ENCODE results near the gene LCN10. TPM values are rescaled to one million over a fixed set of nuclear protein-coding genes. Genes with fewer than 3 reads are reported as not detected.

Gene LCN10
- total and polyA plus RNA-seq, 2 experiments from 2014 or later = not detected

GRCh38 chr9:136759436-136760325 is 16.9 kb upstream of the LCN10 start:
- DNase-seq = no peak
- H3K4me3 ChIP-seq = no peak overlapping the region
- H3F3A ChIP-seq (ENCODE audit: insufficient read depth) = no peaks in the 10 kb centered on the region
- no peaks in the 10 kb centered on the region for H3K27me3 ChIP-seq (replicated peaks; ENCODE audit: insufficient read depth)
- no peak overlapping the region for H3K27ac ChIP-seq
- no peaks in the 10 kb centered on the region for H4K20me1 ChIP-seq (ENCODE audit: insufficient read depth)
- H3K4me1 ChIP-seq (ENCODE audit: insufficient read depth) = no peaks in the 10 kb centered on the region
- no peak overlapping the region for H3K9ac ChIP-seq
- no peak overlapping the region for H3K4me2 ChIP-seq (ENCODE audit: unreplicated experiment)
- H3K36me3 ChIP-seq (ENCODE audit: low read depth) = no peaks in the 10 kb centered on the region
- in situ Hi-C loops (cut with MboI) = no loop called here
- TF ChIP-seq EZH2phosphoT487 (IDR thresholded peaks at IDR 0.05; ENCODE audit: insufficient read depth, low read depth) (no peak), EZH2 (IDR thresholded peaks at IDR 0.05; ENCODE audit: insufficient read depth, poor library complexity, severe bottlenecking) (no peak)
- no peak overlapping the region for H2AFZ ChIP-seq
- H3K79me2 ChIP-seq (ENCODE audit: insufficient read depth) = no peaks in the 10 kb centered on the region
- H3K9me2 ChIP-seq (ENCODE audit: insufficient read depth) = no peaks in the 10 kb centered on the region
- 73 to 75% methylated on average over 27 of the region's 27 CpGs for WGBS, 2 experiments (ENCODE audit: low coverage in 1 of 2, low lambda C conversion rate in 2 of 2, missing lambda C conversion rate in 2 of 2)
- H3K9me3 ChIP-seq (ENCODE audit: low read depth) = no peaks in the 10 kb centered on the region

DNA sequence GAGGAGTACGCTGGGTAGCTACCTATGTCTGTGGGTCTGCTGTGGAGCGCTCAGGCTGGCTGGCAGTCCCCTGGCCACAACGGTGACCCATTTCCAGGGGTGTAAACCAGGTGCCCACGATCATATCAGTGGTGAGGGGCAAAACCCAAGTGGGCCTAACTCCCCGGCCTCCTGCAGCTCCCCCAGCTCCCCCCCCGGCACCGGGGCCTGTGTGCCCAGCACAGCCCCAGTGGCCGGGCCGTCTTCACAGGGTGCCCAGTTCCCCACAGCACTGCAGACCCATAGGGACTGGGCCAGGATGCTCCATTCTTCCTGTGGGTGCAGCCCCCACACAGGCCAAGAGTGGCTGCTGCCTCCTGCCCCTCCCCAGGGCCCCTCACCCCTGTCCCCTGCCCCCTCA is 16.3 kb upstream of the LCN10 start:
- Histone ChIP-seq H3K79me2 (ENCODE audit: insufficient read depth) (no peaks in the 10 kb centered on the region), H3K36me3 (ENCODE audit: low read depth) (no peaks in the 10 kb centered on the region), H3K4me3 (no peak overlapping the region), H3K9me3 (ENCODE audit: low read depth) (no peaks in the 10 kb centered on the region), H2AFZ (no peak overlapping the region), H3K27ac (no peak overlapping the region), H3F3A (ENCODE audit: insufficient read depth) (no peaks in the 10 kb centered on the region), H4K20me1 (ENCODE audit: insufficient read depth) (no peaks in the 10 kb centered on the region), H3K9ac (no peak overlapping the region), H3K27me3 (replicated peaks; ENCODE audit: insufficient read depth) (no peaks in the 10 kb centered on the region), H3K9me2 (ENCODE audit: insufficient read depth) (no peaks in the 10 kb centered on the region), H3K4me1 (ENCODE audit: insufficient read depth) (no peaks in the 10 kb centered on the region), H3K4me2 (ENCODE audit: unreplicated experiment) (no peak overlapping the region)
- DNase-seq = no peak
- WGBS, 2 experiments (ENCODE audit: low coverage in 1 of 2, low lambda C conversion rate in 2 of 2, missing lambda C conversion rate in 2 of 2) = 66 to 79% methylated on average over 7 of the region's 9 CpGs
- no peak for TF ChIP-seq EZH2phosphoT487 (IDR thresholded peaks at IDR 0.05; ENCODE audit: insufficient read depth, low read depth)
- no peak for TF ChIP-seq EZH2 (IDR thresholded peaks at IDR 0.05; ENCODE audit: insufficient read depth, poor library complexity, severe bottlenecking)
- in situ Hi-C loops (cut with MboI) = no loop called here

GRCh38 chr9:136757751-136758140 is 15.0 kb upstream of the LCN10 start:
- Histone ChIP-seq H3K36me3 (ENCODE audit: low read depth) (no peaks in the 10 kb centered on the region), H3K9me2 (ENCODE audit: insufficient read depth) (no peaks in the 10 kb centered on the region), H3K27me3 (replicated peaks; ENCODE audit: insufficient read depth) (no peaks in the 10 kb centered on the region), H3K27ac (no peak overlapping the region), H4K20me1 (ENCODE audit: insufficient read depth) (no peaks in the 10 kb centered on the region), H2AFZ (no peak overlapping the region), H3K79me2 (ENCODE audit: insufficient read depth) (no peaks in the 10 kb centered on the region), H3K4me2 (ENCODE audit: unreplicated experiment) (no peak overlapping the region), H3K4me3 (no peak overlapping the region), H3K9ac (no peak overlapping the region), H3K4me1 (ENCODE audit: insufficient read depth) (no peaks in the 10 kb centered on the region), H3F3A (ENCODE audit: insufficient read depth) (no peaks in the 10 kb centered on the region), H3K9me3 (ENCODE audit: low read depth) (no peaks in the 10 kb centered on the region)
- in situ Hi-C loops (cut with MboI) = no loop called here
- DNase-seq = no peak
- 60 to 66% methylated on average over 15 to 19 of the region's 20 CpGs for WGBS, 2 experiments (ENCODE audit: low coverage in 1 of 2, low lambda C conversion rate in 2 of 2, missing lambda C conversion rate in 2 of 2)
- TF ChIP-seq EZH2phosphoT487 (IDR thresholded peaks at IDR 0.05; ENCODE audit: insufficient read depth, low read depth) = no peak
- TF ChIP-seq EZH2 (IDR thresholded peaks at IDR 0.05; ENCODE audit: insufficient read depth, poor library complexity, severe bottlenecking) = no peak

GRCh38 chr9:136757328-136757727 is 14.6 kb upstream of the LCN10 start:
- no peak overlapping the region for H2AFZ ChIP-seq
- no peak overlapping the region for H3K4me2 ChIP-seq (ENCODE audit: unreplicated experiment)

More at GRCh38 chr9:136757328-136757727, 14.6 kb upstream of the LCN10 start:
- H3K36me3 ChIP-seq (ENCODE audit: low read depth) = no peaks in the 10 kb centered on the region
- H3K79me2 ChIP-seq (ENCODE audit: insufficient read depth) = no peaks in the 10 kb centered on the region
- no peaks in the 10 kb centered on the region for H3K9me3 ChIP-seq (ENCODE audit: low read depth)
- TF ChIP-seq EZH2 (IDR thresholded peaks at IDR 0.05; ENCODE audit: insufficient read depth, poor library complexity, severe bottlenecking) (no peak), EZH2phosphoT487 (IDR thresholded peaks at IDR 0.05; ENCODE audit: insufficient read depth, low read depth) (no peak)
- no peaks in the 10 kb centered on the region for H3K27me3 ChIP-seq (replicated peaks; ENCODE audit: insufficient read depth)
- no peaks in the 10 kb centered on the region for H3K9me2 ChIP-seq (ENCODE audit: insufficient read depth)
- no peak overlapping the region for H3K4me3 ChIP-seq
- H3F3A ChIP-seq (ENCODE audit: insufficient read depth) = no peaks in the 10 kb centered on the region
- DNase-seq = no peak
- no peaks in the 10 kb centered on the region for H4K20me1 ChIP-seq (ENCODE audit: insufficient read depth)
- 76 to 81% methylated on average over 16 to 20 of the region's 20 CpGs for WGBS, 2 experiments (ENCODE audit: low coverage in 1 of 2, low lambda C conversion rate in 2 of 2, missing lambda C conversion rate in 2 of 2)
- no peak overlapping the region for H3K27ac ChIP-seq
- no peaks in the 10 kb centered on the region for H3K4me1 ChIP-seq (ENCODE audit: insufficient read depth)
- H3K9ac ChIP-seq = no peak overlapping the region
- in situ Hi-C loops (cut with MboI) = no loop called here
